Measurements from ENCODE around the gene SLC22A31.
A peak's percentile ranks its signal among the peaks of the same experiment; 100 is the strongest.

The SLC22A31 gene

GRCh38 chr16:89194340-89195311 lies 5.7 kb downstream of the SLC22A31 start:
- TF ChIP-seq CTCF (IDR thresholded peaks at IDR 0.05; ENCODE audit: low read depth, low read length): no peak
- H3K4me3 ChIP-seq (ENCODE audit: low read depth, low read length): no peak overlapping the region

GRCh38 chr16:89193576-89194293 lies 6.6 kb downstream of the SLC22A31 start:
- no peak overlapping the region for H3K4me3 ChIP-seq (ENCODE audit: low read depth, low read length)
- TF ChIP-seq CTCF (IDR thresholded peaks at IDR 0.05; ENCODE audit: low read depth, low read length): no peak

GRCh38 chr16:89192956-89193575 lies 7.3 kb downstream of the SLC22A31 start:
- H3K4me3 ChIP-seq (ENCODE audit: low read depth, low read length): no peak overlapping the region
- TF ChIP-seq CTCF (IDR thresholded peaks at IDR 0.05; ENCODE audit: low read depth, low read length): no peak

GRCh38 chr16:89192186-89192955 lies 8.0 kb downstream of the SLC22A31 start:
- H3K4me3 ChIP-seq (ENCODE audit: low read depth, low read length): peak overlapping the region; percentile 51

- no peak for TF ChIP-seq CTCF (IDR thresholded peaks at IDR 0.05; ENCODE audit: low read depth, low read length)
Measured at GRCh38 chr16:89191901-89192185, 8.5 kb downstream of the SLC22A31 start.

GRCh38 chr16:89191033-89191900 lies 9.1 kb downstream of the SLC22A31 start:
- TF ChIP-seq CTCF (IDR thresholded peaks at IDR 0.05; ENCODE audit: low read depth, low read length): no peak

More at GRCh38 chr16:89191901-89192185, 8.5 kb downstream of the SLC22A31 start:
- H3K4me3 ChIP-seq (ENCODE audit: low read depth, low read length): peak overlapping the region; percentile 51

More at GRCh38 chr16:89191033-89191900, 9.1 kb downstream of the SLC22A31 start:
- H3K4me3 ChIP-seq (ENCODE audit: low read depth, low read length): no peak overlapping the region

All from WI38 (cell line).